GM18519 (cell line): ENCODE measurements around the gene GJB6.
"Not testable (repeated sequence)": the region's sequence is repeated elsewhere in the genome, so short reads cannot be mapped to it uniquely, and the experiment has no call there.

Experiments
- ATAC-seq: cut with Tn5 transposase; IDR thresholded peaks from one replicate; pipeline ENCODE4 v1.9.1; 2021; ENCODE audit warnings: mild to moderate bottlenecking, moderate library complexity; ENCODE audit not compliant: unreplicated experiment, low FRiP score

Gene GJB6

DNA sequence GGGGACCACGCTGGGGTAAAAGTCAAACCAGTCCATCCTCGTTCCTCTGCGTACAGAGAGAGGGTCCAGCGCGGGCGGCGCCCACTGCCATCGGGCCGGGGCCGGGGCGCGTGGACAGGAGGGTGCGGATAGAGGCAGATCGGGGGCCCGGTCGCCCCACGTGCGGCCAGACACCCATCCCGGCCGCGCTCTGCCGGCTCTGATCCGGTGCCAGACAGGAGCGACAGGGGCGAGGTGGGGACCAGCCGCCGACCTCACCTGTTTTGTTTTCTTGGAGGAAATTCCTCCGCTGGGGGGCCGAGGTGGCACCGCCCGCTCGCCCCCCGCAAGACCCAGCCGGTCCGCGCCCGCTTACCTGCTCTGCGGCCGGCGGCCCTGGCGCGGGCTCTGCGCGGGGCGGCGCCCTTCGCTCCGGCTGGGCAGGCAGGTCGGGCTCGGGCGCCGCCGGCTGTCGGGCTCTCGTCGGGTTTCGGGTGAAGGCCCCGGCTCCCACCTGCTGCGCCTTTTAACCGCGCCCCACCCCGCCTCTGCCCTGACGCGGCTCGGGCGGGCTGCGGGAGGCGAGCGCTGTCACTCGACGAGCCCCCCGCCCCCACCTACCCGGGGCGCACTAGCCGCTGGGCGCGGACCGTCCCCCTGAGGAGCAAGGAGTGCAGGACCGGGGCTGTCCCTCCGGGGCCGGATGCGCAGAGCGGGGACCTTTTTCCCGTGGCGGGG is at the start of gene GJB6:
Gene GJB6 (minus strand): TSS at position 481 of the 717 bp plus-strand sequence. CDS start 8,839 bp downstream, outside the sequence.
- ATAC-seq = no peak

DNA sequence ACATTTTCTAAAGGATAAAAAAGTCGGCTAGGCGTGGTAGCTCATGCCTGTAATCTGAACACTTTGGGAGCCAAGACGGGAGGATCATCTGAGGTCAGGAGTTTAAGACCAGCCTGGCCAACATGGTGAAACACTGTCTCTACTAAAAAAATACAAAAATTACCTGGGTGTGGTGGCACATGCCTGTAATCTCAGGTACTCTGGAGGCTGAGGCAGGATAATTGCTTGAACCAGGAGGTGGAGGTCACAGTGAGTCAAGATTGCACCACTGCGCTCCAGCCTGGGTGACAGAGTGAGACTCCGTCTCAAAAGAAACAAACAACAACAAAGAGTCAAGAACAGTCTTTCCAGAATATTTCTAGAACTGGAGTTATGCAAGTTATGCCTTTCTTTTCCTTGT is 44.8 kb upstream of the GJB6 start:
- ATAC-seq = not testable (repeated sequence)

DNA sequence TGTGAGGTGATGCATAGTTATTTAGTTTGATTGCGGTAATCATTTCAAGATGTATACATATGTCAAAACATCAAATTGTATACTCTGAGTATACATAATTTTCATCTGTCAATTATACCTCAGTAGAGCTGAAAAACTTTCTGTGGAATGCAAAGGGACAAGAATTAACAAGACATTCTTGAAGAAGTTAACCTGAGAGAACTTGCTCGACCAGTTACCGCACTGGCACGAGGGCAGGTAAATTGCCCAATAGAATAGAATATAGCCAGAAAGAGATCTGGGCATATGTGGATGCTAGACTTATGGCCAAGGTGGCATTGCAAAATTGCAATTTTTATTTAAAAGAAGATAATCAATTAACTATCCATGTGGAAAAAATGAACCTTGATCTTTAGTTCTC is 42.3 kb upstream of the GJB6 start:
- ATAC-seq = no peak

DNA sequence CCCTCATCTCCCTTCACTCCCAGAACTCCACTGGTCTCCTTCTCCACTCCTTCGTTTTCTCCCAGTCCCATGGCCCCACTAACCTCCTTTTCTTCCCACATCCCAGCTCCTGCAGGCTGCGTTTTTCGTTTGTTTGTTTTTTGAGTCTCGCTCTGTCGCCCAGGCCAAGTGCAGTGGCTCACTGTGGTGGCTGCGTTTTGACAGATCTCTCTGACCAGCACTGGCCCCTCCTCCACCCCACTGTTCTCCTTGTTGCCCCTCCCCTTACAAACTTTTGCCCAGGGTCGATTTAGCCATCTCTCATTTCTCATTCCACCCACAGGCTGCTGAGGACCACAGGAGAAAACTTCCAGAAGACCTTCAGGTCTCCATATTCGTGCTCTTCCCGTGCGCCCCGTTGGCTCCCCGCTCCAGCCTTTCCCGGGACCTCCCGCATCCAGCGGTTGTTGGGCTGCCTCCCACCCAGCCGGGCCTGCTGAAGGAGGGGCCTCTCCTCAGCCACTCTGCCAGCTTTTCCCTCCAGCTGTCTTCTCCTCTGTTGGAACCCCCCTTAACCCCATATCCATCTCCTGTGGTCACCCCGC is 40.6 kb upstream of the GJB6 start:
- no peak for ATAC-seq

DNA sequence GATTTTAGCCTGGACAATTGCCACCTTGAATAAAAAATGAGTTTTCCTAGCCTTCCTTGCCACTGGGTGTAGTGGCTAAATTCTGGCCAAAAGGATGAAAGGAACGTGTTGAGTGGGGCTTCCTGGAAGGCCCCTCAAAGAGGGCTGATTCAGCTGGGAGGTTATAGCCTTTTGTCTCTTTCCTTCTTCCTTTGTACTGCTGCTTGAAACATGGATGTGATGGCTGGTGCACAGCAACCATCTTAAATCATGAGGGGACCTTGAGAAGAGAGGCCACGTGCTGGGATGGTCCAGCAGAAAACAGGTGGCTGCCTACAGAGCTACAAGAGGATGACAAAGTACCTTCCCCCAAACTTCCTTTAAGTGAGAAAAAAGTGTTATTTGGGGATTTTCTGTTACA is 40.0 kb upstream of the GJB6 start:
- no peak for ATAC-seq

DNA sequence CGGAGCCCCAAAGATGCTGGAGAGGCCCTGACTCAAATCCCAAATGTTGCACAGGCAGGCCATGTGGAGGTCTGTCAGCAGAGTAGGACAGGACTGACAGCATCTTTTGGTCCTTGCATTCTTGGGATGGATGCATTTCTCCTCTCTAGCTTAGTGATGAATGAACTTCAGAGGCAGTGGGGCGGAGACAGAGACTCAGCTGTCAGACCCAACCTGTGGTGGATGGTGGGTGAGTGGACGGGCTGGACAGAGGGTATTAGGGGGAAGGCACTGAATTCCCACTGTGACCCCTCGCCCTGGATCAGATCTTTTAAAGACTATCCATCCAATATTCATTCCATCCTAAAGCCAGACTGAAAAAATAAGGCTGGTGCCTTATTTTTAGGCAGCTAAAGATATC is 39.3 kb upstream of the GJB6 start:
- ATAC-seq = no peak

GRCh38 chr13:20270163-20270865 is 38.2 kb upstream of the GJB6 start:
- no peak for ATAC-seq

GRCh38 chr13:20264271-20265018 is 32.3 kb upstream of the GJB6 start:
- ATAC-seq = peak; percentile 42

DNA sequence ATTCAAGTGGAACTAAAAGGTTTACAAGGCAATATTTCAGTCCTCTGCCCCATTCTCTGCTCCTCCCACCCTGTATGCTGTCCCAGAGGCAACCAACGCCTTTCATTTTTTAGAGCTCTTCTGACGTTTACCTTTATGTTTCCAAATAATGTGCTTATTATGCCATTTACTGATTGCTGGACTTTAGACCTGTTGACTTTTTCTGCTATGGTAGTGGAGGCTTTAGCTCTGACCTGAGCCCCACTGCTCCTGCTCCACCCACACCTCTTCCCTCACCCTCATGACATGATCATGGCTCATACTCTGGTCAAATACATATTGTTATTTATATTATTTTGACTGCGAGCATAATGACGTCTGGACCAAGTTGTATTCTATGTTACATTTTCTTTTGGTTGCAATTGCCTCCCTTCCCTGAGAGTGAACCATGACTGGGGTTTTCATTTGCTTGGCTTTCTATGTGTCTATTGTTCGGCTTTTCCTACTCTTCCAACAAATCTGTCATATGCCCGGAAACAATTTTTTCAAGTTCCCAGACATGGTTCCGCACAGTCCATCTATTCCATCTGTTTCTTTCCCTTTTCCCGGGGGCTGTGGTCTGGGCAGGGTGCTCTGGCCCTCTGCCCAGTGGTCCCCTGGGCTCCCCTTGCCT is 31.4 kb upstream of the GJB6 start:
- ATAC-seq = no peak

GRCh38 chr13:20258963-20259288 is 26.8 kb upstream of the GJB6 start:
- ATAC-seq = no peak

DNA sequence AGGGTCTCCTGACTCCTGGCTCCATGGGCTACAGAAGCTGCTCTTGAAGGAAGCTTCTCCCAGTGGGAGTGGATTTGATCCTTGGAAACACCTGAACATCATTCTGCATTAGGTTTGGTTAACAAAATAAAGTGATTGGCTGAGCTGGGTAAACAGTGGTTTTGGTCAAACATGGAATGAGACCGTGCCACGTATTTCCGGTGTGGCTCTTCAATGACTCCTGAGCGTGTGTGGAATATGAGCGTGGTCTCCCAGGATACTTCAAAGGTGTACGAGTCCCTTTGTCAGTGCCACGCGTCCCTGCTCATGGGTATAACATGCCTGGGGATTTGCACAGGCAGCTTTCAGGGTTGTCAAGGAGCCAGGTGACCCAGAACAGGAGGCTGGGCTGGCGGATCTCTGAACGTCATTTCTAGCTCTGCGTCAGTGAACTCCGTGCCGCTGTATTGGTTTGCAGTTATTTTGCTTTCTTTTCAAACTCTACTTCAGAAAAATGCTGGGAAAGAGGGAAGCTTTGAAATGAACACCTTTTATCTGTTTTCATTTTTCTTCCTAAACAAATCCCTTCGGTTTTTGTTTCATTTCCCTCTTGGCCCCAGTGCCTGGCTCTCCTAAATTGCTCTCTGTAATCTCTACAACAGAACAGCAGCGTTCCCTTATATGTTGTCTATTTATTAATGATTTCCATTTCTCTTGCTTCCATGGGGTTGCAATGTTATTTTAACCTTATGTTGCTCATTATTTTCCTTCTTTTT is 26.3 kb upstream of the GJB6 start:
- ATAC-seq = no peak

DNA sequence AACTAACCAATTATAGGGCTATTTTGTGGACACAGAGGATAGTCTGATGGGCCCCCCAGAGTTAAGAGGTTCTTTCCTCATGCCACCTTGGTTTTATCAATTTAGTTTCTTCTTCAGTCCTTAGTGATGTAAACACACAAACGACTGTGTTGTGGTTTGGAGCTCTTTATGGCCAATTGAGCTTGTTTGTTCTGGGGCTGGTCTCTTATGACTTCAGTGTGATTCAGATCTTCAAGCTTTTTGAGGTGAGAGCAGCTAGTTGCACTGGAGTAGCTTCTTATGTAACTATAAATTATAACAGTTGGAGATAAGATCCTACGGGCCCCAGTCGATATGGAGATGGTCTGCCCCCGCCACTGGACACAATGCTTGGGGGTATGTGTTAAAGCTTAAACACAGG is 22.0 kb upstream of the GJB6 start:
- ATAC-seq = no peak

- no peak for ATAC-seq
Measured at GRCh38 chr13:20249913-20250312, 17.8 kb upstream of the GJB6 start.

- ATAC-seq = no peak
Measured at GRCh38 chr13:20247963-20248362, 15.8 kb upstream of the GJB6 start.

GRCh38 chr13:20247403-20247802 is 15.3 kb upstream of the GJB6 start:
- no peak for ATAC-seq

DNA sequence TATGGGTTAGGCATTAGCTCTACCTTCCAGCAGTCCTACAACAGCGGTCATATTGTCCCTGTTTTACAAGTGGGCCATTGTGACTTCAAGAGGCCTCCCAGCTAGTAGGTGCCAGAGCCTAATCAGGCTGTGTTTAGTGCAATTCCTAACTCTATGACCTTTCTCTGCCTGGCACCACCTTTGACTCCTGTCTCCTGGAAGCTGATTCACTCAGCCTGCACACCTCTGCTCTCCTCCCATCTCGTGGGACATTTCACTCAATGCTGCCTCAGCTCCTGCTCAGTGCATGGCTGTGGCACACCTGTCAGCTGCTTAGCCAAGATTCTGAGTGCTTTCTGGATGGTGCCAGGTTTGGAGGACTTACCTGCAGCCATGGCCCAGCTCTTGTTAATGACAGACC is 9.5 kb upstream of the GJB6 start:
- no peak for ATAC-seq

DNA sequence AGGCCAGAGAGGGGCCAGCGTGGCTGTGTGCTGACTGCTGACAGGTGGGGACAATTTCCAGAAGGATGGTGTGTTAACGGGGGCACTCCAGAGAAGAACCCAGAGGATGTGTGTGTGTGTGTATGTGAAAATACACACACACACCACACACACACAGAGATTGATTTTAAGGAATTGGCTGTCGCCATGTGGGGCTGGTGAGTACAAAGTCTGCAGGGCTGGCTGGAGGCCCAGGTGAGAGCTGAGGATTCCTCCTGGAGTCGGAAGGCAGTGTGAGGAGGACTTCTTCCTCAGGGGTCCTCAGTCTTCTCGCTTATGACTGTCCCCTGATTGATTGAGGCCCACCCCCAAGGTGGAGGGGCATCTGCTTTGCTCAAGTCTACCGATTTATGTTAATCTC is 7.6 kb upstream of the GJB6 start:
- no peak for ATAC-seq

GRCh38 chr13:20232556-20233277 is 598 bp upstream of the GJB6 start:
- no peak for ATAC-seq
